Measurements from ENCODE around the gene MAPK8.

MAPK8 gene

DNA sequence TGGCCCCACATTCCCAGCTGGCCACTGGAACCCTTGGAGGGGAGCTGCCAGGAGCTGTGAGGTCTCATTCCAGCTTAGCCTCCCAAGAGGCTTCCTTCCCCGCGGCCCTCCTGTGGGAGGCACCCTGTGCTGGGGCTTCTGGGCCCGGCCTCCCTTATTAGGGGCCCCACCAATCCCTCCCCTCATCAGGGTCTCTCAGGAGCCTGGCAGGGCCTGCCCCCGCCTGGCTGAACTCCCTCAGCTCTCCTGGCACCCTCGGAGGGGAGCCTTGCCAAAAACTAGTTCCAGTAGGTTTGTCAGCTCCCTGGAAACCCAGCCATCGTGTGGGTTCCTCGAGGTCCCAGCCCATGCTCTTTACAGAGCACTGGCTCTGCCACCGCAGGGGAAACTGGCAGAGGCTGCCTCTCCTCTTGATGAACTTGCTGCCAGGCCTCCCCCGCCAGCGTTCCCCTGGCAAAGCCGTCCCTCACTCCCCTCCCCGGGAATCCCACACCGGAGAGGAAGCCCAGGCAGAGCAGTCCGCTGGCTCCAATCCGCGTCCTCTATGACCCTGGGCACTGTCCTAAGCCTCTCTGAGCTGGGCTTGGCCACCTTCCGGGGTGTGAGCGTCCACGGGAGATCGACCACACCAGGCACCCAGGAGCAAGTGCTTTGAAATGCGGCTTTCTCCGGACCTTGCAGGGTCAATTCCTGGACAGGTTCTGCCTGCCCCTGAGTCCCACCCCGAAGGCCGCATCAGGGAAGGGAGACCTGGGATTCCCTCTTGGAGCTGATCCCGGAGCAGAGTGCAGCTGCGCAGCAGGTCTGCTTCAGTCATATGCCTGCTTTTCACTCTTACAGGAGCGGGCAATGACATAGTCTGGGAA, 158.6 kb downstream of the MAPK8 start:
- DNase-seq: no peak

DNA sequence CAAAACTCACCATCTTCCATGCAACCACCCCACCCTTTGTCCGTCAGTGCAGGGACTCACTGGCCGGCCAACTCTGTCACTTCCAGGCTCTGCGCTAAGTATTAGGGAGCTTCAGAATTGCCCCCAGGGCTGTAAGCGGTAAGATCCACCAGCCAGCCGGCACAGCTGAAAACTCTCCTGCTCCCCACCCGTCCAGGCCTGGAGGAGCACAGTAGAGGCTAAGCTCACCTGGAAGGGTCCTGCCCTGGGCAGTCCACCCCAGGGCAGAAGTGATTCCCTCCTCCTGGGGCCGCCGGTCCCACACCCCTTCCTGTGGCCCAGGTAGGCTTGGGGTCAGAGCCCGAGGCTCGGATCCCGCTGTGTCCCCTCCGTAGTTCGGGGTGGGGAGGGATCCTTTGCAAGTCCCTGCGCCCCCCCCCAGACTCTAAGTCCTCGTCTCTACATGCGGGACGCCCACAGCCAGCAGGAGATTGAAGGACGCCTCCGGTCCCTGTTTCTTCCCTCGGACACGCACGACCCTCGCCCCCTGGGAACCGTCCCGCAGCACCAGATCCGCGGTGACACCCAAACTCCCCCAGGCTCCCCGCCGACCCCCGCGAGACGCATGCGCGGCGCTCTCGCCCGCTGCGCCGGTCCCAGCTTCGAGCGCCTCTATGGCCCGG, 159.5 kb downstream of the MAPK8 start:
- no peak for DNase-seq

- DNase-seq: no peak
These were observed 160.2 kb downstream of the MAPK8 start for GRCh38 chr10:48466611-48467240.

DNA sequence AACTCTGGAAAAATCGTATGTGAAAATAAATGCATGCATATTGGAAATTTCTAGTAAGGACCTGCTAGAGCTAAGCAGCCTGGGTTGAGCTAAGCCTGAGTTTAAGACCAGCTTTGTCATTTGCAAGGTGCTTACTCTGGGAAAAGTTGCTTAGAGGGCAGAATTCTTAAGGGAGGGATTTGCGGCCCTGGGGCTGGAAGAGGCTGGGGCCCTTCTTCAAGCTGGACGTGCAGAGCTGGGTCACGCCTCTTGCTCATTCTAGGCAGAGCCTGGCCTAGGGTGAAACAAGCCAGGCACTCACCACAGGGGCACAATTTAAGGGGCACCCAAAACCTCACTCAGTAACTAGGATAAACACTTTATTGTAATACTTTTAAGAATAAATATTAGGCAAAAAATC, 161.2 kb downstream of the MAPK8 start:
- DNase-seq: no peak

- no peak for DNase-seq
These were observed 161.8 kb downstream of the MAPK8 start for GRCh38 chr10:48468130-48468790.

DNA sequence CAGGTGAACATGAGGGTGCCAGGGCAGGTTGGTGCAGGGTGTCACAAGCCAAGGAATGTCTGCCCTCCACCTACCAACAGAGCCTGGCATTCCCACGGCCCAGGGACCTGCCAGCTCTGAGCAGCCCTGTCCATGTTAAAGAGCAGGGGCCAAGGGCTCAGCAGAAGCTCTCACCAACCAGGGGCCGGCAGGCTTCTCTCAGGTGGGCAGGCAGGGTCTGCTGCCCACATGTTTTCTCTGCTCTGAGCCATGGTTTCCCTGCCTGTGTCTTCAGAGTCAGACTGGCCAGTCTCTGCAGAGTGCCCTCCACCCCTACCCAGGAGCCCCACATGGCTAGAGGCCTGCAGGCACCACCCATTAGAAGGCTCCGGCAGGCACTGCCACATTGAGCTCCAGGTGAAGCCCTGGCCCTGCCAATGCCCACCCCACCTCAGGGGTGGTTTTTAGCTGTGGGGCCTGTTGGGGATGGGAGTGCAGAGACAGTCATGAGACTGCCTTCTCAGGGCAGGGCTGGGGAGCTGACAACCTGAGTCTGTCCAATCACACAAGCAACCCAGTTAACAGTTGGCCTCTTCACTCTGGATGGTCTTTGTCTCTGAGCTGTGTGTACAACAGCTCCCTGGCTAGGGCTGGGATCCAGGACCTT, 162.5 kb downstream of the MAPK8 start:
- DNase-seq: no peak

DNA sequence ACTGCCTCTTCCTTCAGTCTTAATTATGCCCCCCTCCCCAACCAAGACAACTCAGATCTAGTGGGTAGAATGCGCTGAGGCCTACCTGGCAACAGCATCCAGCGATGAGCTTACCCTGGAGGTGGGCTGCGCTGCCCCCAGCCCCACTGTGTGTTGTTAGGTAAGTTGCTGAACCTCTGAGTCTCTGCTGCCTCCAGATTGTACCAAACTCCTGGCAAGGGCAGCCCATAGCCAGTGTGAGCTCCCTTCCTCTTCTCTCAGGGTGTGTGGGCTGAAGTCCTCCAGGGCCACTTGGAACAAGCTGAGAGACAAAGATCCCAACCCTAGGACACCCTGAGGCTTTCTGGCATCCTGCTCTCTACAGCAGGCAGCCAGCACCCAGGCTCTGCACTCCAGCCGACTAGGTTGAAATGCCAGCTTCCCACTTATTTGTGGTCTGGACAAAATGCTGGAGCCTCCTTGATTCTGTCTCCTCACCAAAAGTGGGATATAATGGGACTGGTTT, 163.1 kb downstream of the MAPK8 start:
- no peak for DNase-seq

DNA sequence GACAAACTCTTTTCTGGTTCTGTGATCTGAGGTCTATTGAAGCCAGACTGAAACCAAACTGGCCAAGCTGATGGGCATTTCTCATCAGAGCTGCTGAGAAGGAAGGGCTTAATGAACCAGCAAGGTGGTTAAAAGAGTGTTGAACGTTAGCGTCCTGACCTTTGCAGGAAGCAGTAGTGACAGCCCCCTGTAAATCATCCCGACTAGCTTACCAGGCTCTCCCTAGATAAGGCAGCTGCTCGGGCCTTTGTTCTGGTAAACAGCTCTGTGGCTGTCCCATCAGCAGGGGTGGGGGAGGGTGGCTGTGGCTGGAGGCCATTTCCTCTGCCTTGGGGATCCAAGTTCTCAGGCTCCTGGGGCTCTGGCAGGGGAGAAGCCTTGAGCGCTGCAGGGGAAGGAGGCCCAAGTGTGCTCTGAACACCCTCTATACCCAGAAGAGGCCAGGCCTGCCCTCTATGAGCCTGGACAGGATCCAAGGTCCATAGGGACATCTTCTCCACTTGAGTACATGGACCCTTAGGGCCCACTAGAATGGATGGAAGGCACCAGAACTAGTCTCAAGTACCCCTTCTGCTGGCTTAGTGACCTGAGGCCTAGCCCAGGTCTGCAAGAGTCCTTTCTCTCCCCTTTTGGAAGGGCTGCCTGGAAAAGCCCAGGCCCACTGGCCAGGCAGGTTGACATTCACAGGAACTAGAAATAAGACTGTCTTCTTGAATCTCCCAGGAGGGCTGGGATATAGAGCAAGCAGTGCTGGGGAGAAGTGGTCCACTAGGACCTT, 163.8 kb downstream of the MAPK8 start:
- no peak for DNase-seq

GRCh38 chr10:48470893-48471805, 164.7 kb downstream of the MAPK8 start:
- no peak for DNase-seq

DNA sequence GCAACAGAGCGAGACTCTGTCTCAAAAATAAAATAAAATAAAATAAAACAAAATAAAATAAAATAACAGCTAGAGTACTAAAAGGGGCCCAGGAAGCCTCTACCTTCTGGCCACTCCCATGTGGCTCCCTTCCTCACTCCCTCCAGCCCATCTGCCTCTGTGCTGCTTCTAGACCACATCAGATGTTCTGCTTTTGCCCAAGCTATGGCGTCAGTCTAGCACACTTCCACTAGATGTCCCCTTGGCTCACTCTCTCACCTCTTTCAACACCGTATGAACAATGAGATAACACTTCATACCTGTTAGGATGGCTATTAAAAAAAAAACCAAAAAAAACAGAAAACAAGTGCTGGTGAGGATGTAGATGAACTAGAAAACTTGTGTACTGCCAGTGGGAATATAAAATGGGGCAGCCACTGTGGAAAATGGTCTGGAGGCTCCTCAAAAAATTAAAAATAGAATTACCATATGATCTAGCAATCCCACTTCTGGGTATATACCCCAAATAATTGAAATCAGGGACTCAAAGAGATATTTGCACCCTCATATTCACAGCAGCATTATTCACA, 166.1 kb downstream of the MAPK8 start:
- no peak for DNase-seq

- no peak for DNase-seq
These were observed 167.2 kb downstream of the MAPK8 start for GRCh38 chr10:48473704-48474103.

DNA sequence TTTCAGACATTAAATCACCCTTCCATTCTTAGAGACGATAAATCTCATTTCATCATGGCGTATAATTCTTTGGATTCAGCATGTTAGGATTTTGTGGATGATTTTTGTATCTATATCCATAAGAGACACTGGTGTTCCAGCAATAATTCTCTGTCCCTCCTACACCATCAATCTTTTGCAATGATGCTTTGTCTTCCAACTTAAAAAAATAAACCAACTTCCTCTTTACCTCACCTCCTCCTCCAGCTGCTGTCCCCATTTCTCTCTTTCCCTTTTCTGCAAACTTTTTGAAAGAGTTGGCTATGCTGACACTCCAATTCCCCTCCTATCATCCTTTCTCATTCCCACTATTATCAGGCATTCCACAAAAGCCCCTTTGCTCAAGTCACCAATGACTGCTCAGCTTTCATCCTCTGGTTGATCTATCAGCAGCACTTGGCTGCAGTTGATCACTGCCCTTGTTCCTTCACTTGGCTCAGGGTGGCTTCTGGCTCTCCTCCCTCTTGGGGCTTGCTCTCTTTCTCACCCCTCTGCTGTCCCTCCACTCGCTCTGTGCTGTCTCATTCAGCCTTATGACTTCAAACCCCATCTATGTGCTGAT, 168.4 kb downstream of the MAPK8 start:
- no peak for DNase-seq

DNA sequence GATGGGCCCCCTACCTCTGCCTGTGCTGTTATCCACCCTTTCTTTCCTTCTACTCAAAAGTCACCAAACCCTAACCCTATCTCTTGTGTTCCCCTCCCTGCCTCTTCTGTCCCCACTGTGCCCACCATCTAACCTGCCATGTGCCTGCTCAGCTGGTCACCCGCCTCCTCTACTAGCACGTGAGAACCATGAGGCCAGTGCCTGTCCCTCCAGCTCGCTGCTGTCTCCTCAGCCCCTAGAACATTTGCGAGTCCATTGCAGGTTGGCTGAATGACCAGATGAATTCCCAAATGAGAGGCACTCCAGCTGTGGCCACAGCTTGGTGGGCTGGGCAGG, 169.4 kb downstream of the MAPK8 start:
- DNase-seq: no peak

DNA sequence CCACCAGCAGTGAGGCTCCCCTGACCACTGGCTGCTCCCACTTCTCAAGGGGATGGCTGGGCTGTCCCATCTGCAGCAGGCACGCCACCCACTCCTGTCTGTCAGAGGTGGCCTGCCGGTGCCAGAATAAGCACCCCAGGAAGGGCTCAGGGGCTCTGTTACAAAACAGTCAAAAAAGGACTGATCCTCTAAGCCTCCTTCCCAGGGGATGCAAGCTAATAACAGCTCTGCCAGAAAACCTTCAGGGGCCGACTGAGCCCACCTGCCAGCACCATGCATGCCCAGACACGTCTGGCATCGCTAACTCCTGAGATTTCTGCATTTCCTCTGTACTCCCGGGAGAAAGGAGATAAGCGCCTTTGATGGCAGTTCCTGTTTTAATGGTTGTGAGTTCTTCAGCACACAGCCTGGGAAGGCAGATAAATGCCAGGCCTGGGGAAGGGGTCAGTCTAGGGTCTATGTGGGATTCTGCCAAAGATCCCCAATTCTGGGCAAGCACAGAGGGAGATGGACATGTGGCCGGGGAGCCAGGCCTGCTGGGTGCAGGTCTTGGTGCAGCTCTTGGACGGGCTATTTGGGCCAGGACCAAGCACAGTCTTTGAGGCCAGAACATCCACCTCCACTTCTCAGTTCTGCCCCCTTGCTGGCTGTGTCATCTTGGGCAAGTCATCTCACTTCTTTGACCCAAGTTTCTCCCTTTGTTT, 170.0 kb downstream of the MAPK8 start:
- DNase-seq: no peak

- no peak for DNase-seq
These were observed 170.7 kb downstream of the MAPK8 start for GRCh38 chr10:48477141-48477540.

- DNase-seq: no peak
These were observed 171.1 kb downstream of the MAPK8 start for GRCh38 chr10:48477616-48478015.

- no peak for DNase-seq
These were observed 172.0 kb downstream of the MAPK8 start for GRCh38 chr10:48478469-48478868.

GRCh38 chr10:48478980-48479811, 172.7 kb downstream of the MAPK8 start:
- DNase-seq: no peak

All from NCI-H1930 (cell line).